Measurements from ENCODE around the gene PAPSS1. TPM values are rescaled to one million over a fixed set of nuclear protein-coding genes. Genes with fewer than 3 reads are reported as not detected.
"Not testable (repeated sequence)": the region's sequence is repeated elsewhere in the genome, so short reads cannot be mapped to it uniquely, and the experiment has no call there.

Gene PAPSS1
- total and polyA plus RNA-seq, 2 donors (not counting 1 experiment from before 2014, with no cell fraction given) = 59.9 to 70.3 TPM

- no peaks in the 10 kb centered on the region for H3K27me3 ChIP-seq (ENCODE audit: control insufficient read depth, insufficient read depth, low read length)
- TF ChIP-seq EZH2 (IDR thresholded peaks at IDR 0.05; ENCODE audit: low read length, missing control alignments) (no peak), CTCF (conservative IDR thresholded peaks at IDR 0.05 in 1 of 2, IDR thresholded peaks at IDR 0.05 in 1 of 2; ENCODE audit: low read depth in 1 of 2, low read length in 2 of 2) (no peak)
These were observed 14.1 kb downstream of the PAPSS1 start for GRCh38 chr4:107705742-107706556.

GRCh38 chr4:107701565-107701964 is 18.5 kb downstream of the PAPSS1 start:
- no peak overlapping the region for H3K9ac ChIP-seq (ENCODE audit: insufficient read depth, low read length)
- no peaks in the 10 kb centered on the region for H3K79me2 ChIP-seq (ENCODE audit: control insufficient read depth, insufficient read depth, low read length)
- no peaks in the 10 kb centered on the region for H4K20me1 ChIP-seq (ENCODE audit: control insufficient read depth, extremely low read depth, insufficient read depth, low read length)
- H3K27me3 ChIP-seq (ENCODE audit: control insufficient read depth, insufficient read depth, low read length) = no peaks in the 10 kb centered on the region
- H3K27ac ChIP-seq (ENCODE audit: insufficient read depth, low read length) = no peak overlapping the region
- no peaks in the 10 kb centered on the region for H3K36me3 ChIP-seq (ENCODE audit: control insufficient read depth, insufficient read depth, low read length)
- no peaks in the 10 kb centered on the region for H3K9me3 ChIP-seq (ENCODE audit: control insufficient read depth, insufficient read depth, low read depth, low read length)
- H3K4me2 ChIP-seq (ENCODE audit: extremely low read depth, insufficient read depth, low read length) = no peak overlapping the region
- TF ChIP-seq EZH2 (IDR thresholded peaks at IDR 0.05; ENCODE audit: low read length, missing control alignments) (no peak), CTCF (conservative IDR thresholded peaks at IDR 0.05 in 1 of 2, IDR thresholded peaks at IDR 0.05 in 1 of 2; ENCODE audit: low read depth in 1 of 2, low read length in 2 of 2) (no peak)
- no peak for DNase-seq (ENCODE audit: low read depth in 2 of 2)
- no peaks in the 10 kb centered on the region for H3K4me1 ChIP-seq (ENCODE audit: control insufficient read depth, extremely low read depth, insufficient read depth, low read length)
- no peak overlapping the region for H3K4me3 ChIP-seq (replicated peaks in 1 of 4; ENCODE audit: control extremely low read depth in 1 of 4, insufficient read depth in 1 of 4, low read depth in 3 of 4, low read length in 4 of 4)
- H2AFZ ChIP-seq (ENCODE audit: low read length) = no peak overlapping the region

More at GRCh38 chr4:107705742-107706556, 14.1 kb downstream of the PAPSS1 start:
- no peak for DNase-seq (ENCODE audit: low read depth in 2 of 2)
- Histone ChIP-seq H3K36me3 (ENCODE audit: control insufficient read depth, insufficient read depth, low read length) (no peaks in the 10 kb centered on the region), H3K4me2 (ENCODE audit: extremely low read depth, insufficient read depth, low read length) (no peak overlapping the region), H3K9ac (ENCODE audit: insufficient read depth, low read length) (no peak overlapping the region), H3K9me3 (ENCODE audit: control insufficient read depth, insufficient read depth, low read depth, low read length) (no peaks in the 10 kb centered on the region), H3K79me2 (ENCODE audit: control insufficient read depth, insufficient read depth, low read length) (peaks cover 3% of the 10 kb centered on the region), H3K4me3 (replicated peaks in 1 of 4; ENCODE audit: control extremely low read depth in 1 of 4, insufficient read depth in 1 of 4, low read depth in 3 of 4, low read length in 4 of 4) (no peak overlapping the region), H2AFZ (ENCODE audit: low read length) (no peak overlapping the region), H3K4me1 (ENCODE audit: control insufficient read depth, extremely low read depth, insufficient read depth, low read length) (no peaks in the 10 kb centered on the region), H3K27ac (ENCODE audit: insufficient read depth, low read length) (no peak overlapping the region), H4K20me1 (ENCODE audit: control insufficient read depth, extremely low read depth, insufficient read depth, low read length) (no peaks in the 10 kb centered on the region)

- no peaks in the 10 kb centered on the region for H3K79me2 ChIP-seq (ENCODE audit: control insufficient read depth, insufficient read depth, low read length)
- no peak overlapping the region for H3K9ac ChIP-seq (ENCODE audit: insufficient read depth, low read length)
- H3K9me3 ChIP-seq (ENCODE audit: control insufficient read depth, insufficient read depth, low read depth, low read length) = no peaks in the 10 kb centered on the region
- H3K4me2 ChIP-seq (ENCODE audit: extremely low read depth, insufficient read depth, low read length) = no peak overlapping the region
- TF ChIP-seq EZH2 (IDR thresholded peaks at IDR 0.05; ENCODE audit: low read length, missing control alignments) = no peak
- no peak for TF ChIP-seq CTCF (conservative IDR thresholded peaks at IDR 0.05 in 1 of 2, IDR thresholded peaks at IDR 0.05 in 1 of 2; ENCODE audit: low read depth in 1 of 2, low read length in 2 of 2)
- no peaks in the 10 kb centered on the region for H3K27me3 ChIP-seq (ENCODE audit: control insufficient read depth, insufficient read depth, low read length)
- H3K4me1 ChIP-seq (ENCODE audit: control insufficient read depth, extremely low read depth, insufficient read depth, low read length) = no peaks in the 10 kb centered on the region
- H3K27ac ChIP-seq (ENCODE audit: insufficient read depth, low read length) = no peak overlapping the region
- H3K36me3 ChIP-seq (ENCODE audit: control insufficient read depth, insufficient read depth, low read length) = no peaks in the 10 kb centered on the region
- no peak overlapping the region for H3K4me3 ChIP-seq (replicated peaks in 1 of 4; ENCODE audit: control extremely low read depth in 1 of 4, insufficient read depth in 1 of 4, low read depth in 3 of 4, low read length in 4 of 4)
- H4K20me1 ChIP-seq (ENCODE audit: control insufficient read depth, extremely low read depth, insufficient read depth, low read length) = no peaks in the 10 kb centered on the region
- no peak overlapping the region for H2AFZ ChIP-seq (ENCODE audit: low read length)
- DNase-seq (ENCODE audit: low read depth in 2 of 2) = peak in 1 of 2 donors; percentile 60
These were observed 20.4 kb downstream of the PAPSS1 start for GRCh38 chr4:107699466-107700206.

GRCh38 chr4:107696187-107696586 is 23.8 kb downstream of the PAPSS1 start:
- H3K9ac ChIP-seq (ENCODE audit: insufficient read depth, low read length); H3K4me3 ChIP-seq (replicated peaks in 1 of 4; ENCODE audit: control extremely low read depth in 1 of 4, insufficient read depth in 1 of 4, low read depth in 3 of 4, low read length in 4 of 4); H3K79me2 ChIP-seq (ENCODE audit: control insufficient read depth, insufficient read depth, low read length); H2AFZ ChIP-seq (ENCODE audit: low read length); H3K4me2 ChIP-seq (ENCODE audit: extremely low read depth, insufficient read depth, low read length); H3K27me3 ChIP-seq (ENCODE audit: control insufficient read depth, insufficient read depth, low read length); DNase-seq (ENCODE audit: low read depth in 2 of 2); H3K9me3 ChIP-seq (ENCODE audit: control insufficient read depth, insufficient read depth, low read depth, low read length); H4K20me1 ChIP-seq (ENCODE audit: control insufficient read depth, extremely low read depth, insufficient read depth, low read length); H3K4me1 ChIP-seq (ENCODE audit: control insufficient read depth, extremely low read depth, insufficient read depth, low read length); H3K27ac ChIP-seq (ENCODE audit: insufficient read depth, low read length); H3K36me3 ChIP-seq (ENCODE audit: control insufficient read depth, insufficient read depth, low read length): not testable (repeated sequence)

All from fibroblast of lung (primary cell).